Stimulated activated CD8-positive, alpha-beta memory T cell treated with anti-CD3 and anti-CD28 coated beads, Interleukin-4, amount 100 ng/mL, for 4 hours (primary cell): ENCODE data around the gene GNGT1.
"Not testable (repeated sequence)": the region's sequence is repeated elsewhere in the genome, so short reads cannot be mapped to it uniquely, and the experiment has no call there.

ENCODE experiments used
- DNase-seq, 2 donors: peaks; one replicate each; pipeline ENCODE4 v3.0.0-alpha.2; 2020; ENCODE audit warnings: low read depth in 2 of 2, low spot score in 1 of 2

GNGT1 gene

GRCh38 chr7:93902777-93903423 lies 3.5 kb upstream of the GNGT1 start:
- DNase-seq, result no peak

- DNase-seq, result no peak
These were observed 4.0 kb downstream of the GNGT1 start for GRCh38 chr7:93910076-93910994.

- DNase-seq, result not testable (repeated sequence)
These were observed 4.9 kb downstream of the GNGT1 start for GRCh38 chr7:93911242-93911641.

DNA sequence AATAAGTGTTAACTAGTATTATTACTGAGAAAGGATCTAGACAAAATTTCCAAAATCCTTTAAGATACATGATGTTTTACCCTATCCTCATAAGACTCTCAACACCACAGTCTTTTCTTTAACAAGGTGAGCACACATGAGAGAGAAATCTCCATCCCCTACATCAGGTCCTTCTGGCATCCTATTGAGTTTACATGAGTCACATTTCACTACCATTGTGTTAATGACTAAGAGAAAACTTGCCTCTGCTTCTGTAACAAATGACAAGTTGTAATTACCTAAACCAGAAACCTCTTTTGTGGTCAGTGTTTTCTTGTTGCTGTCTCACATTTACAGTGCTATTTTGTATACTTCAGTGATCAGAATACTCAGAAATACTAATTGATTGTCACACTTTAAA lies 5.3 kb downstream of the GNGT1 start:
- not testable (repeated sequence) for DNase-seq

- no peak for DNase-seq
These were observed 6.8 kb downstream of the GNGT1 start for GRCh38 chr7:93913197-93913596.

- DNase-seq, result no peak
These were observed 8.3 kb downstream of the GNGT1 start for GRCh38 chr7:93914581-93915066.

GRCh38 chr7:93915206-93915842 lies 9.0 kb downstream of the GNGT1 start:
- not testable (repeated sequence) for DNase-seq

- not testable (repeated sequence) for DNase-seq
These were observed 9.5 kb downstream of the GNGT1 start for GRCh38 chr7:93915888-93916287.

GRCh38 chr7:93916315-93916714 lies 9.9 kb downstream of the GNGT1 start:
- DNase-seq, result not testable (repeated sequence)

GRCh38 chr7:93920496-93921182 lies 14.3 kb downstream of the GNGT1 start:
- no peak for DNase-seq

DNA sequence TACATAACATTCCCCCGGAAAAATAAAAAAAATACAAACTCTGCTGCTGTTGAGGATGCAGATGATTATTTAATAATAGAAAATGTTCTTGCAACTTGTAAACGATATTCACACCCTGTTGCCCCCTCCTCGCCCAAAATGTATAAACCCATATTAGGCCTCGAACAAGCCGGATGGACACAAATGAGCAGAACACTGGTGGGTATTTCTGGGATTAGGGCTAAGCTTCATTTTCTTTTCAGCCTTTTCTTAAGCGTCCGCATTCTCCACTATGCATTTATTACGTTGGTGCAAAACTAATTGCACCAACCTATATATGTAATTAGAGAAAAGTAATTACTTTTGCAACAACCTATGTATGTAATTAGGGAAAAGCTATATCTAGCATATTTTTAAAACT lies 14.8 kb downstream of the GNGT1 start:
- DNase-seq, result no peak

GRCh38 chr7:93921607-93922566 lies 15.5 kb downstream of the GNGT1 start, which contains the start of gene GNG11:
Gene GNG11, plus strand, starts transcription at chr7:93921735. Its CDS starts 403 bp downstream, at chr7:93922138.
- DNase-seq, result no peak

DNA sequence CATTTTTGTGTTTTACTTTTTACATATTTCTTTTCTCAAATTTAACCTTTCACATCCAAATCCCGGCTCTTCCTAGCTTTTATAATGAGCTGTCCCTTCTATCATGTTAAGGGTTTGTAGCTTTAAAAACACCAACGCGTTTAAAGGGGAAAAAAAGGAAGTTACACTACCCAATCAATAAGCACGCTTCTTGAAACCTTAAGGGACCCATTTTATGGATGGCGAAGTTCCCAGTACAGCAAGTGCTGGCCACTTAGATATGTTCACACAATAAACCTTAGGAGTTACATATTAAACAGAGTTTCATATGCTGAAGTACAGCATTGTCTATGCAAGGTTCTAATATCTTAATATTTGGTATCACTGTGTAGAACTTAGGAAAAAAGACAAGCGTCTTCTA lies 16.9 kb downstream of the GNGT1 start:
- no peak for DNase-seq

DNA sequence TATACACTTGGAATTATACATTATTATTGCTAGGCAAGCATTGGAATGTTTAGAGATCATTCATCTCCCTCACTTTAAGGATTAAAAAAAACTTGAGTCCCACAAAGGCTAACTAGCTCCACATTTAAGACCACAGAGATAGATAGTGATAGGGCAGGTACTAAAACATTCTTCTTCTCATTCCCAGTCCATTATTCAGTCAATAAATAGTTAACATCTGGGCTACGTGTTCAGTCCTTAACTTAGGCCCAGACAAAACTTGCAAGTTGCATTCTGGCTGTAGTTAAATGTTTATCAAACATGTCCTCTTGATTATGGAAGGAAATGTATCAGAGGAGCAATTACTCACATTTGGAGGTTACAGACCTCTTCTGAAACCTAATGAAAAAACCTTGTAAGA lies 17.6 kb downstream of the GNGT1 start:
- no peak for DNase-seq

DNA sequence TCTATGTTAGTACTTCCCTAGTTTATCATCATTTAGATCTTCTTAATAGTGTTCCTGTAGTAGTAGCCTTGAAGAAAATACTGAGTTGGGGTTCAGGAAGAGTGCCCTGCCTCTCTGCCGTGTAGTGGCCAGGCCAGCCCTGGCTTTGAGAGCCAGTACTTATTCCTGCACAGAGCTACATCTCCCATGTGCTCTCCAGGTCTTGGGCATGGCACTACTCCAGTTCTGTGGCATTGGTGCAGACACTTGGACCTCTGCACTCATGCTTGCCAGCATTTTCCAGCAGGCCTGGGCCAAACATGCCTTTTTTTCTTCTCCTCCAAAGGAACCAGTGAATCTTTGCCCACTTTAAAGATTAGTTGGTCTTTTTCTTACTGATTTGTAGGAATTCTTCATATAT lies 20.4 kb downstream of the GNGT1 start:
- no peak for DNase-seq

- DNase-seq, result no peak
These were observed 21.2 kb downstream of the GNGT1 start for GRCh38 chr7:93927585-93927984.

DNA sequence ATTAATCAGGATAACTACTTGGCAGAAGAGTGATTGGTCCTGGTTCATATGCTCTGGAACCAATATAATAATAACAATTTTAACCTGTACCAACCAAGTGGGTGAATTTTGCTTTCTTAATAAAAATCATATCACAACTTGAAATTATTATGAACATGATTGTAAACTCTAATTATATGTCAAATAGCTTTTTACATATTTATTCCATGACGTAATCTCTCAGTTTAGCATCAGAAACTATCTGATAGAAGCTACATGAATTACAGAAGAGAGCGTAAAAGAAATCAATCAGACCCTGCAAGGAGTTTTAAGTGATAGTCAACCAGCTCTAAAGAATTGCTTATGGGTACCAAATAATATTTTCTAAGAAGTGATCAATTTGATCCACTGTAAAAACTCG lies 25.3 kb downstream of the GNGT1 start:
- no peak for DNase-seq

GRCh38 chr7:93933156-93933555 lies 26.8 kb downstream of the GNGT1 start:
- no peak for DNase-seq

DNA sequence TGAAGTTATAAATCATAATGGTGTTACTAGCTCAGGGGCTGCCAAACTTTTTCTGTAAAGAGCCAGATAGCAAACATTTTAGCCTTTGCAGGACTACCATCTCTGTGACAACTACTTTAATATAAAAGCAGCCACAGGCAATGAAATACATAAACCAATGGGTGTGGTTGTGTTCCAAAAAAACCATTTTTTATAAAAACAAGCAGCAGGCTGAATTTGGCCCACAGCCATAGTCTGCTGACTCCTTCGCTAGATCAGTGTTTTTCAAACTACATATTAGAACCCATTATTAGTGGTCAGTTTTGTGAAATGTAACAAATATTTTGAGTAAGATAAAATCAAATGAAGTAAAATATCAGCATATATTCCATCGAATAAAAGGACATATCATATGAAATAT lies 28.7 kb downstream of the GNGT1 start:
- DNase-seq, result no peak

DNA sequence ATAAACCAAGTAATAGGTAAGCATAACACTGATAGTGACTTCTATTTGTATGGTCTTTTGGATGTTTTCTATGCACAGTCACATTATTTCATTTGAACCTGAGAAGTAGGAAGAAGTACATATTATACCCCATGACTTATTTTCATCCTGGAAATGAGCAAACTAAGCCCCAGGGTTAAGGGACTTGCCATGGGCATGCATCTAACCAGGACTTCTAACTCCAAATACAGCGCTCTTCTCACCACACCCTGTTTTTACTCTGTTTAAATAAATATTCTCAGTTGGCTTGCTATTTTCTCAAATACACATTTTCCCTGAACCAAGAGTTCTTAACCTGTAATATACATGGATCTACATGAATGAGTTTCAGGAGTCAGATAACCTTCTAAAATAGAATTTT lies 31.5 kb downstream of the GNGT1 start:
- DNase-seq, result no peak
